Ascending aorta (tissue), 2 donors: Measurements from ENCODE around the gene ECE2. TPM values are rescaled to one million over a fixed set of nuclear protein-coding genes. Genes with fewer than 3 reads are reported as not detected.

Experiments used
- DNase-seq, 2 donors: peaks; one replicate each; pipeline ENCODE4 v3.0.0-alpha.2; 2019; ENCODE audit warnings: low spot score in 2 of 2
- H3K27ac ChIP-seq, 2 donors: fragments of 200-600 bp; sonication (generic); one replicate each; pipeline ENCODE4 v1.5.1; 2016 to 2017; ENCODE audit warnings: mild to moderate bottlenecking in 1 of 2
- H3K27me3 ChIP-seq: fragments of 200-600 bp; sonication (generic); one replicate; pipeline ENCODE4 v1.5.1; 2017
- H3K36me3 ChIP-seq, 2 donors: fragments of 200-600 bp; sonication (generic); one replicate each; pipeline ENCODE4 v1.5.1; 2016
- H3K4me1 ChIP-seq, 2 donors: fragments of 200-600 bp; sonication (generic); one replicate each; pipeline ENCODE4 v1.5.1; 2016 to 2017; ENCODE audit warnings: mild to moderate bottlenecking in 1 of 2
- H3K4me3 ChIP-seq, 2 donors: fragments of 200-600 bp; sonication (generic); one replicate each; pipeline ENCODE4 v1.5.1; 2016 to 2017; ENCODE audit warnings: mild to moderate bottlenecking in 1 of 2
- H3K9me3 ChIP-seq, 2 donors: fragments of 200-600 bp; sonication (generic); one replicate each; pipeline ENCODE4 v1.5.1; 2016
- intact Hi-C: fragments of 100-400 bp; cut with DNase I; formaldehyde crosslinking; loops from one replicate; pipeline ENCODE4 v1.15.1; 2023
- total RNA-seq: library from RNA; depleted of rRNA; stranded (reverse); fragments of >200 nt; gene quantifications from one replicate; pipeline ENCODE4 v1.1.0, GENCODE V29; 2016
- TF ChIP-seq, protein P1 (sequence below), 3 experiments: fragments of 200-600 bp in 2 of 3; fragments of 450-650 bp in 1 of 3; sonication (generic) in 2 of 3; IDR thresholded peaks; one replicate each; pipeline ENCODE4 v1.5.1; 2016 to 2019; ENCODE audit warnings: antibody characterized with exemption in 3 of 3, mild to moderate bottlenecking in 1 of 3, moderate library complexity in 1 of 3

Gene ECE2
- total RNA-seq, 1 donor from 2014 or later, result not detected

DNA sequence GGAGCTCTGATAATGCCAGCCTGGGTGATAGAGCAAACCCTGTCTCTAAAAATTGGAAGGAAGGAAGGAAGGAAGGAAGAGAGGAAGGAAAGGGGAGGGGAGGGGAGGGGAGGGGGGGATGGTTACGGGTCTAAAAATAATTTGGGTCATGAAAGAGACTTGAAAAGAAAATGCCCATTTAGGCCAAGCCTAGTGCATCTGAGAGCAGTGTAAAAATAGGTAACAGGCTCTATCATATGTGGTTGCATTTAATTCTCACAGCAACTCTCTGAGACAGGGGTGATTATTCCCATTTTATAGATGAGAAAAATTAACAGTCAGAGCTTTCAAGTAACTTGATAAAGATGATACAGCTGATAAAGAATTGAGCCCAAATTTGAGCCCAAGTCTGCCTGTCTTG is 3.6 kb upstream of the ECE2 start:
- H3K9me3 ChIP-seq, result no peaks in the 10 kb centered on the region
- no peaks in the 10 kb centered on the region for H3K4me1 ChIP-seq
- intact Hi-C loops, result no loop called here
- TF ChIP-seq, protein P1, sequence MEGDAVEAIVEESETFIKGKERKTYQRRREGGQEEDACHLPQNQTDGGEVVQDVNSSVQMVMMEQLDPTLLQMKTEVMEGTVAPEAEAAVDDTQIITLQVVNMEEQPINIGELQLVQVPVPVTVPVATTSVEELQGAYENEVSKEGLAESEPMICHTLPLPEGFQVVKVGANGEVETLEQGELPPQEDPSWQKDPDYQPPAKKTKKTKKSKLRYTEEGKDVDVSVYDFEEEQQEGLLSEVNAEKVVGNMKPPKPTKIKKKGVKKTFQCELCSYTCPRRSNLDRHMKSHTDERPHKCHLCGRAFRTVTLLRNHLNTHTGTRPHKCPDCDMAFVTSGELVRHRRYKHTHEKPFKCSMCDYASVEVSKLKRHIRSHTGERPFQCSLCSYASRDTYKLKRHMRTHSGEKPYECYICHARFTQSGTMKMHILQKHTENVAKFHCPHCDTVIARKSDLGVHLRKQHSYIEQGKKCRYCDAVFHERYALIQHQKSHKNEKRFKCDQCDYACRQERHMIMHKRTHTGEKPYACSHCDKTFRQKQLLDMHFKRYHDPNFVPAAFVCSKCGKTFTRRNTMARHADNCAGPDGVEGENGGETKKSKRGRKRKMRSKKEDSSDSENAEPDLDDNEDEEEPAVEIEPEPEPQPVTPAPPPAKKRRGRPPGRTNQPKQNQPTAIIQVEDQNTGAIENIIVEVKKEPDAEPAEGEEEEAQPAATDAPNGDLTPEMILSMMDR (IDR thresholded peaks at IDR 0.05), result no peak
- no peak overlapping the region for H3K4me3 ChIP-seq
- H3K27me3 ChIP-seq, result peaks cover 13% of the 10 kb centered on the region
- DNase-seq, result no peak
- no peak overlapping the region for H3K27ac ChIP-seq
- H3K36me3 ChIP-seq, result no peaks in the 10 kb centered on the region

DNA sequence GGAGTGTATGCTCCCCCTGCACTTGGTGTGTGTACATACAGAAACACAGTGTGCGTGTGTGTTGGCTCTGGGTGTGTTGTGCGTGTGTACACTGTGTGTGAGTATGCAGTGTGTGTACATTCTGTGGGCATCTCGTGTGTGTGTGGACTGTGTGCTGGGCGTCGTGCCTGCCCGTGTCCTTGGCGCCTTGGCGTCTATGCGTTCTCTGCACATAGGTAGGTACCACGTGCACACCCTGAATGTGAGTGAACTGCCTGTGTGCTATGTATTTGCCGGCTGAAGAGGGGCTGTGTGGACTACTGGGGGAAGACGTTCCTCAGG is 481 bp upstream of the ECE2 start:
- DNase-seq, result no peak
- intact Hi-C loops, result no loop called here
- no peaks in the 10 kb centered on the region for H3K36me3 ChIP-seq
- H3K27me3 ChIP-seq, result peaks cover 13% of the 10 kb centered on the region
- H3K4me3 ChIP-seq, result no peak overlapping the region
- TF ChIP-seq, protein P1 (IDR thresholded peaks at IDR 0.05), result no peak
- H3K9me3 ChIP-seq, result no peaks in the 10 kb centered on the region
- no peaks in the 10 kb centered on the region for H3K4me1 ChIP-seq
- no peak overlapping the region for H3K27ac ChIP-seq

DNA sequence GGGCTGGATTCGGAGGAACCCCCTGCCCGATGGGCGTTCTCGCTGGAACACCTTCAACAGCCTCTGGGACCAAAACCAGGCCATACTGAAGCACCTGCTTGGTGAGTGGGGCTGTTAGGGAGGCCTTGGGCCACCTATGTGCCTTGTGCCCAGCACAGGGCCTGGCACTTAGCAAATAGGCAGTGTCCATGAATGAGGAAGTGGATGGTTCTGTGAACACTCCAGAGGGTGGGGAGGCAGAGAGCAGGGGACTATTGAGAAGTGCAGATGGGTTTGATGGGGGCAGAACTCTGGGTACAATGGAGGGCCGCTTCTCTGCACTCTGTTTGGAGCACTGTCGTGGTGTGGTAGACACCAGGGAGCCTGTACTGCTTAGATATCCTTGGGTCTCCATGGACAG is 1.5 kb downstream of the ECE2 start:
- peaks cover 13% of the 10 kb centered on the region for H3K27me3 ChIP-seq
- no peak for DNase-seq
- intact Hi-C loops, result no loop called here
- H3K36me3 ChIP-seq, result no peaks in the 10 kb centered on the region
- TF ChIP-seq, protein P1 (IDR thresholded peaks at IDR 0.05), result no peak
- H3K4me3 ChIP-seq, result no peak overlapping the region
- no peaks in the 10 kb centered on the region for H3K9me3 ChIP-seq
- H3K27ac ChIP-seq, result no peak overlapping the region
- H3K4me1 ChIP-seq, result no peaks in the 10 kb centered on the region

DNA sequence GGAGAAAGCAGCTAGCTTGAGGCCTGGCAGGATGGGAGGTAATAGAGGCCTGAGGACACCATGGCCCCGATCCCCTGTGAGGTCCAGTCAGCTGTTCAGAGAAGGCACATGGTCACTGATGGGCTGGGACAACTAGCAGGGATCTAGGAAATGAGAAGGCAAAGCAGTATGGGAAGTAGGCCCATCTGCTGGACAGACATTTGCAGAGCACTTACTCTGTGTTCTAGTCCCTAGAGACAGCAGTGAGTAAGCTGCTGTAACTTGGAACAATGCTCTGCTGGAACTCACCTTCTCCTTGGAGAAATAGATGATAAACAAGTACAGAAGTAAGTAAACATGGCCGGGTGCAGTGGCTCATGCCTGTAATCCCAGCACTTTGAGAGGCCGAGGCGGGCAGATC is 7.1 kb downstream of the ECE2 start:
- Histone ChIP-seq H3K9me3 (no peaks in the 10 kb centered on the region), H3K4me3 (no peak overlapping the region), H3K27ac (no peak overlapping the region), H3K27me3 (no peaks in the 10 kb centered on the region), H3K4me1 (no peaks in the 10 kb centered on the region), H3K36me3 (no peaks in the 10 kb centered on the region)
- TF ChIP-seq, protein P1 (IDR thresholded peaks at IDR 0.05), result no peak
- DNase-seq, result no peak
- intact Hi-C loops, result no loop called here

DNA sequence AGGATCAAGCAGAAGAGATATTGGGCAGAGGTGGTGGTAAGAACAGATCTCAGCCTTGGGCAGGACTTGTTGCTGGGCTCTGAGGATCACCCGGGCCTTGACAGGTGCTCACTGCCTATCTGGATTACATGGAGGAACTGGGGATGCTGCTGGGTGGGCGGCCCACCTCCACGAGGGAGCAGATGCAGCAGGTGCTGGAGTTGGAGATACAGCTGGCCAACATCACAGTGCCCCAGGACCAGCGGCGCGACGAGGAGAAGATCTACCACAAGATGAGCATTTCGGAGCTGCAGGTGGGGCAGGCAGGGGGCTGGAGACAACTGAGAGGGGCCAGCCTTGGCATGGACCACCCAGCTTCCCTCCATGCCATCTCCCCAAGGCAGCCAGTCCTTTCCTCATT is 7.9 kb downstream of the ECE2 start:
- H3K27me3 ChIP-seq, result no peaks in the 10 kb centered on the region
- no peaks in the 10 kb centered on the region for H3K9me3 ChIP-seq
- no peaks in the 10 kb centered on the region for H3K36me3 ChIP-seq
- no peaks in the 10 kb centered on the region for H3K4me1 ChIP-seq
- no peak for DNase-seq
- no peak overlapping the region for H3K4me3 ChIP-seq
- intact Hi-C loops, result no loop called here
- TF ChIP-seq, protein P1 (IDR thresholded peaks at IDR 0.05), result no peak
- H3K27ac ChIP-seq, result no peak overlapping the region

DNA sequence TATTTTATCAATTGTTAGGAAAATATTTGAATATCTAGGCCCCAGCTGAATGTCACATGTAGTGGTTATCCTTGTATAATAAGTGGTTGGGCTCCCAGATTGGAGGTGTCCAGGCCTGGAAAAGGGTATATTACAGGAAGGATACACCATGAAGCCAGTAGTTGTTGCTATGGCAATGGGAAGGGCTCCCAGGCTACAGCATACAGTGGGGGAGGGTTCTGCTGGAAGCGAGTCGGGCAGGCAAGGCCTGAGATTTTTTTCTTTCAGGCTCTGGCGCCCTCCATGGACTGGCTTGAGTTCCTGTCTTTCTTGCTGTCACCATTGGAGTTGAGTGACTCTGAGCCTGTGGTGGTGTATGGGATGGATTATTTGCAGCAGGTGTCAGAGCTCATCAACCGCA is 8.9 kb downstream of the ECE2 start:
- H3K27me3 ChIP-seq, result no peaks in the 10 kb centered on the region
- DNase-seq, result no peak
- H3K4me3 ChIP-seq, result no peak overlapping the region
- intact Hi-C loops, result loop anchor here (5.0 kb wide), 1 partner anchor 258 kb away; no protein-coding TSS in a partner anchor
- H3K36me3 ChIP-seq, result no peaks in the 10 kb centered on the region
- H3K9me3 ChIP-seq, result no peaks in the 10 kb centered on the region
- TF ChIP-seq, protein P1 (IDR thresholded peaks at IDR 0.05), result no peak
- no peaks in the 10 kb centered on the region for H3K4me1 ChIP-seq
- H3K27ac ChIP-seq, result no peak overlapping the region
